Cardiac muscle cell (in vitro differentiated cells and primary cell): ENCODE measurements around the gene EVPLL. TPM values are rescaled to one million over a fixed set of nuclear protein-coding genes. Genes with fewer than 3 reads are reported as not detected.
"Not testable (repeated sequence)": the region's sequence is repeated elsewhere in the genome, so short reads cannot be mapped to it uniquely, and the experiment has no call there.

ENCODE experiments used
- DNase-seq, 2 donors: peaks; one replicate each; pipeline versions ENCODE4 v3.0.0 to v3.0.0-alpha.2; 2010 to 2017; ENCODE audit warnings: low read depth in 1 of 2, low spot score in 1 of 2
- H3K27ac ChIP-seq: fragments of 200-600 bp; sonication (generic); 2 replicates; pipeline ENCODE4 v1.5.1; 2016
- H3K27me3 ChIP-seq: fragments of 200-600 bp; sonication (generic); 2 replicates; pipeline ENCODE4 v1.6.0; 2016; ENCODE audit warnings: control low read depth
- H3K36me3 ChIP-seq: fragments of 200-600 bp; sonication (generic); 2 replicates; pipeline ENCODE4 v1.5.1; 2016; ENCODE audit warnings: control low read depth
- H3K4me1 ChIP-seq: fragments of 200-600 bp; sonication (generic); 2 replicates; pipeline ENCODE4 v1.8.1; 2017; ENCODE audit warnings: low read depth, mild to moderate bottlenecking, mixed run types
- H3K4me3 ChIP-seq: fragments of 200-600 bp; sonication (generic); 2 replicates; pipeline ENCODE4 v1.5.1; 2016; ENCODE audit warnings: mild to moderate bottlenecking
- H3K9me3 ChIP-seq: fragments of 200-600 bp; sonication (generic); 2 replicates; pipeline ENCODE4 v1.5.1; 2017; ENCODE audit warnings: low read depth, mild to moderate bottlenecking, control low read depth
- polyA plus RNA-seq: library from polyadenylated mRNA; unstranded; fragments of >200 nt; fragmentation: Nextera tagmentation; extraction: Ambion mirVana; gene quantifications from 2 replicates; pipeline ENCODE4 v1.2.1, GENCODE V29; 2016
- total RNA-seq: library from RNA; depleted of rRNA; stranded (reverse); fragments of >200 nt; gene quantifications from 2 replicates; pipeline ENCODE4 v1.2.3, GENCODE V29; 2016
- TF ChIP-seq, protein P1 (sequence below): IDR thresholded peaks from 2 replicates; pipeline ENCODE4 v1.5.1; 2012; ENCODE audit warnings: low read depth, mild to moderate bottlenecking, low read length

The EVPLL gene
- total and polyA plus RNA-seq, 2 experiments from 2014 or later, result not detected

DNA sequence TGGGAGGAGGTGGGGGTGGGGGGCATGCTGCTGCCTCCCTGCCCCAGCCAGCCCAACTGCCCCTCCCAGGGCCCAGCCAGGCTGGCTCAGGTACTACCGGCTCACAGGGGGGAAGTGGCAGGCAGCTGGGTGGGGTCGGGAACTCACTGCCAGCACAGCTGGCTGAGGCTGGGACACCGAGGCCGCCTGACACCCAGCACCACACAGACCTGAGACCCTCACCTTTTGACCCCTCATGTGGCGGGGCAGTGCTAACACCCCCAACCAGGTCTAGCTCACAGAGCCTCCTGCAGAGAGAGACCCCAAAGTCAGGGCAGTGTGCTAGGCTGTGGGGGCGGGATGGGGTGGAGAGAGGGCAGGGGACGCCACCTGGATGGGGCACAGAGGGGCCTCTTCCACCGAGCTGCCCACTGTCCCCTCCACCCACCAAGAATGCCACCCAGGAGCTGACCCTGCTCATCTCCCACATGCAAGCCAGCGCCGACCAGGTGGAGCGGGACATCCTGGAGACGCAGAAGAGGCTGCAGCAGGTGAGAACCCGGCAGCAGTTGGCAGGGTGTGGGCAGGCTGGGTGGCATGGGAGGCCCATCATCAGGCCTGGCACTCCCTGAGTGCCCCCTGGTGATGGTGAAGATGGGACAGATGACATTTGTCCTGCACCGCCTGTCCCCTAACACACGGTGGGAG lies 3.0 kb downstream of the EVPLL start:
- H3K27me3 ChIP-seq, result no peaks in the 10 kb centered on the region
- no peaks in the 10 kb centered on the region for H3K36me3 ChIP-seq
- H3K9me3 ChIP-seq, result no peaks in the 10 kb centered on the region
- H3K4me3 ChIP-seq, result no peak overlapping the region
- no peak for DNase-seq
- no peak overlapping the region for H3K27ac ChIP-seq
- TF ChIP-seq, protein P1, sequence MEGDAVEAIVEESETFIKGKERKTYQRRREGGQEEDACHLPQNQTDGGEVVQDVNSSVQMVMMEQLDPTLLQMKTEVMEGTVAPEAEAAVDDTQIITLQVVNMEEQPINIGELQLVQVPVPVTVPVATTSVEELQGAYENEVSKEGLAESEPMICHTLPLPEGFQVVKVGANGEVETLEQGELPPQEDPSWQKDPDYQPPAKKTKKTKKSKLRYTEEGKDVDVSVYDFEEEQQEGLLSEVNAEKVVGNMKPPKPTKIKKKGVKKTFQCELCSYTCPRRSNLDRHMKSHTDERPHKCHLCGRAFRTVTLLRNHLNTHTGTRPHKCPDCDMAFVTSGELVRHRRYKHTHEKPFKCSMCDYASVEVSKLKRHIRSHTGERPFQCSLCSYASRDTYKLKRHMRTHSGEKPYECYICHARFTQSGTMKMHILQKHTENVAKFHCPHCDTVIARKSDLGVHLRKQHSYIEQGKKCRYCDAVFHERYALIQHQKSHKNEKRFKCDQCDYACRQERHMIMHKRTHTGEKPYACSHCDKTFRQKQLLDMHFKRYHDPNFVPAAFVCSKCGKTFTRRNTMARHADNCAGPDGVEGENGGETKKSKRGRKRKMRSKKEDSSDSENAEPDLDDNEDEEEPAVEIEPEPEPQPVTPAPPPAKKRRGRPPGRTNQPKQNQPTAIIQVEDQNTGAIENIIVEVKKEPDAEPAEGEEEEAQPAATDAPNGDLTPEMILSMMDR, result no peak
- no peaks in the 10 kb centered on the region for H3K4me1 ChIP-seq

DNA sequence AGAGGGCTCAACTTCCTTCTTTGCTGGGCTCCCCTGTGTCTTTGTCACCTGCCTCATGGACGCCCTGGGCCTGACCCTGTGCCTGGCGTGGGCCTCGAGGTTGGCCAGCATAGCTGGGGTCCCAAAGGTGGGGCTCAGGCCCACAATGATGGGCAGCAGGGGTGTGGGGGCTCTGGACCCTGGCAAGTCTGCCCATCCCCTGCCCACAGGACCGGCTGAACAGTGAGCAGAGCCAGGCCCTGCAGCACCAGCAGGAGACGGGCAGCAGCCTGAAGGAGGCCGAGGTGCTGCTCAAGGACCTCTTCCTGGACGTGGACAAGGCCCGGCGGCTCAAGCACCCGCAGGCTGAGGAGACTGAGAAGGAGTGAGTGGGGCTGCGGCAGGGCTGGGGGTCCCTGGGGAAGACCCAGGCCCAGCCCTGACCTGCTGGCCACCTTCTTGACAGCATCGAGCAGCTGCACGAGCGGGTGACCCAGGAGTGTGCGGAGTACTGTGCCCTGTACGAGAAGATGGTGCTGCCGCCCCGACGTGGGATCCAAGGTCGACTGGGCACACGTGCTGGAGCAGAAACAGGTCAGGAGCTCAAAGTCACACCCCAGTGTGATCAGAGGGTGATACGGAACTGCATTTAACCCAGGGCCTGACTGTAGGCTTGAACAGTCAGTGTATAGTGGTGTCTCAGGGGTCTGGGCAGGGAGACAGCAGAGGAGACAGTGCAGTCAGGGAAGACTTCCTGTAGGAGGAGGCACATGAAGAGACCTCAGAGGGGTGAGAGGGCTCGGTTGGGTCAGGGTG lies 3.8 kb downstream of the EVPLL start:
- no peaks in the 10 kb centered on the region for H3K4me1 ChIP-seq
- no peak for DNase-seq
- no peaks in the 10 kb centered on the region for H3K9me3 ChIP-seq
- no peak overlapping the region for H3K4me3 ChIP-seq
- no peak overlapping the region for H3K27ac ChIP-seq
- no peaks in the 10 kb centered on the region for H3K27me3 ChIP-seq
- H3K36me3 ChIP-seq, result no peaks in the 10 kb centered on the region
- TF ChIP-seq, protein P1, result no peak

DNA sequence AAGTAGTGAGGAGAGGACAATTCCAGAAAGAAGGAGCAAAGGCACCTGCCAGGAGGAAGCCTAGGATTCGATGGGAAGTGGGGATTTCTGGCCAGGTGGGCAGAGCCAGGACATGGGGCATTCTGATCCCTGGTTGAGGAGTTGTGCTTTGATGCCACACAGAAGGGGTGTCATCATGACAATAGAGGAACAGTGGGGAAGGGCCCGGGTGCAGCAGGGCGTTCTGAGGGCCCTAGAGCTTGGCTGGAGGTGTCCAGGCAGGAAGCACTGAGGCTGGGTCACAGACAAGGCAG lies 4.3 kb downstream of the EVPLL start:
- Histone ChIP-seq H3K36me3 (no peaks in the 10 kb centered on the region), H3K4me3 (no peak overlapping the region), H3K27ac (no peak overlapping the region), H3K9me3 (no peaks in the 10 kb centered on the region), H3K4me1 (no peaks in the 10 kb centered on the region), H3K27me3 (no peaks in the 10 kb centered on the region)
- DNase-seq, result no peak
- TF ChIP-seq, protein P1, result no peak

DNA sequence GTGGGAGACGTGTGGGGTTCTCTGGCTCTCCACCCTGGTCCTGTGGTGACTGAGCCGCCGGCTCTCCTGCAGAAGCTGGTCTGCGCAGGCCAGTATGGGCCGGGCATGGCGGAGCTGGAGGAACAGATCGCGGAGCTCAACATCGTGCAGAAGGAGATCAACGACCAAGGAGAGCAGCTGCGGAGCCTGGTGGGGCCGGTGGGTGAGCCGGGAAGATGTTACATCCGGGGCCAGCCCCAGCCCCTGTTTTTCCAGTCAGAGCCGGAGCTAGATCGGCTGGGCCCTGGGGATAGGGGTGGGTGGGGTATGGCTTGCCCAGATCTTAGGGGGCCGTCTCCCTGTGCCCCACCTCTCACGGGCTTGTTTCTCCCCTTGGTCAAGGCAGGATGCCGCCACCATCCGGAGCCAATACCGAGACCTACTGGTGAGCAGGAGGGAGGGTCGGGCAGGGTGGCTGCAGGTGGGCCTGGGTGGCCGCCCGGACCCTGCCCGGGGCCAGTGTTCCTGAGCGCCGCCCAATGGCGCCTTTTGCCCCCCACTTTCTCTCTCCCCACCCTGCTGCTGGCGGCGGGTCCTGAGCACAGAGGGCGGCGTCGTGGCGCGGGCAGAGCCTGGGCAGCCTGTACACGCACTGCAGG lies 5.0 kb downstream of the EVPLL start:
- Histone ChIP-seq H3K4me3 (no peak overlapping the region), H3K27me3 (no peaks in the 10 kb centered on the region), H3K4me1 (no peaks in the 10 kb centered on the region), H3K9me3 (no peaks in the 10 kb centered on the region), H3K27ac (no peak overlapping the region), H3K36me3 (no peaks in the 10 kb centered on the region)
- TF ChIP-seq, protein P1, result no peak
- DNase-seq, result no peak

DNA sequence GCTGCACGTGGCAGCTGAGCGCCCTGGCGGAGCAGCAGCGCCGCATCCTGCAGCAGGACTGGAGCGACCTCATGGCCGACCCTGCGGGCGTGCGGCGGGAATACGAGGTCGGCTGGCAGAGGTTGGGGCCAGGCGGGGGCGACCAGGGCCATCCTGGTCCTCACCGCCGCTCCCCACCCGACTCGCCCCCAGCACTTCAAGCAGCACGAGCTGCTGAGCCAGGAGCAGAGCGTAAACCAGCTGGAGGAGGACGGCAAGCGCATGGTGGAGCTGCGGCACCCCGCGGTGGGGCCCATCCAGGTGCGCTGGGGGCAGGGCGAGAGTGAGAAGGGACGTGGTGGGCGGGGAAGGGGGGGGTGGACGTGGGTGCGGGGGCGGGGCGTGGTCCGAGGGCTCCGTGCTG lies 5.5 kb downstream of the EVPLL start:
- not testable (repeated sequence) for H3K27me3 ChIP-seq, H3K36me3 ChIP-seq, H3K9me3 ChIP-seq, H3K27ac ChIP-seq, H3K4me3 ChIP-seq, H3K4me1 ChIP-seq
- peak in 1 of 2 donors; percentile 10 for DNase-seq

DNA sequence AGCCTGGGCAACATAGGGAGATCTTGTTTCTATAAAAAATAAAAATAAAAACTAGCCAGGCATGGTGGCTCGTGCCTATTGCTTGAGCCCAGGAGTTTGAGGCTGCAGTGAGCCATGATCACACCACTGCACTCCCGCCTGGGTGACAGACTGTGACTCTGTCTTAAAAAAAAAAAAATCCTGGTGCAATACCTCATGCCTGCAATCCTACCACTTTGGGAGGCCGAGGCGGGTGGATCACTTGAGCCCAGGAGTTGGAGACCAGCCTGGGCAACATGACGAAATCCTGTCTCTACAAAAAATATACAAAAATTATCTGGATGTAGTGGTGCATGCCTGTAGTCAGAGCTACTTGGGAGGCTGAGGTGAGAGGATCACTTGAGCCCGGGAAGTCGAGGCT lies 6.7 kb downstream of the EVPLL start:
- not testable (repeated sequence) for H3K36me3 ChIP-seq, DNase-seq, H3K27me3 ChIP-seq, H3K9me3 ChIP-seq, H3K4me3 ChIP-seq, H3K4me1 ChIP-seq, H3K27ac ChIP-seq

DNA sequence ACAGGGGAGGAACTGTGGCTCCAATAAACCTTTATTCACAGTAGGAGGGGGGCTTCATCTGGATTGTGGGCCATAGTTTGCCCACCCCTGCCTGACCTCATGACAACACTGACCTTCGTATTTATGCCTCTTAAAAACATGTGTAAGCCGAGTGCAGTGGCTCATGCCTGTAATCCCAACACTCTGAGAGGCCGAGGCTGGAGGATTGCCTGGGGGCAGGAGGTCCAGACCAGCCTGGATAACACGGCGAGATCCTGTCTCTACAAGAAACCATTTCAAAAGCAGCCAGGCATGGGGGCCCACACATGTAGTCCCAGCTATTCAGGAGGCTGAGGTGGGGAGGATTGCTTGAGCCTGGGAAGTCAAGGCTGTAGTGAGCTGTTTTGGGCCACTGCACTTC lies 10.0 kb downstream of the EVPLL start:
- H3K9me3 ChIP-seq, H3K27me3 ChIP-seq, DNase-seq, H3K27ac ChIP-seq, H3K36me3 ChIP-seq, H3K4me3 ChIP-seq, H3K4me1 ChIP-seq: not testable (repeated sequence)

DNA sequence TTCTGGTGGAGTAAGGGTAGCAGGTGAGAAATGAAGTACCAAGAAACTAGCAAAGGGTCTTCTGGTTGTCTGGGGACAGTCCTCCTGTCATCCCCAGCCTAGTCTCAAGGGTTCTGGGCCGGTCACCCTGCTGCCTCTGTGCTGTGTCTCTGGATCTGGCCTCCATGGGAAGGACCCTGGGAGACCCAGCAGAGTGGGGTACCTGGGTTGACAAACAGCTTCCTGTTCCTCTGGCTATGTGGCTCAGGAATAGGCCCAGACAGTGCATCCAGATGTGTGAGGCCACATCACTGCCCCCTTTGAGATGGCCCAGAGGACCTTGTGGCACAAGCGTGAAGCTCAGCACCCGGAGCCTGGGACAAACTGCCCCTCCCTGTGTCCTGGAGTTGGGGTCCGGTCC lies 10.7 kb downstream of the EVPLL start:
- H3K27me3 ChIP-seq, H3K4me1 ChIP-seq, H3K4me3 ChIP-seq, H3K27ac ChIP-seq, DNase-seq, H3K36me3 ChIP-seq, H3K9me3 ChIP-seq: not testable (repeated sequence)

DNA sequence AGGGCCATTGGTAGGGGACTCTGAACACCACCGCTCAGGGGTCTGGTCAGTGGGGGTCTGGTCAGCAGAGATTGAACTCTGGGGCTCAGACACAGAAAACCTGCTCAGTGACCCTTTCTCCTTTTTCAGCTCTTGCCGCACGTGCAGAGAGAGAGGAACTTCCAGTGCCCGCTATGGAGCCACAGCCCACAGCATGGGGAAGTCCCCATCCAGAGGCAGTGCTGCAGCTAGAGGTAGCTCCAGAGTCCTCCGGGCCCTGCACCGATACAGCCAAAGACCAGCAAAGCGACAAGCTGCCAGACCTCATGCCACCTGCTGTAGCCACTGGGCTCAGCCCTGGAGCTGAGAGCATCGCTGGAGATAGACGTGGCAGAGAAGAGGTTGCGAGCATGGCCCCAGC lies 11.2 kb downstream of the EVPLL start:
- DNase-seq, H3K4me3 ChIP-seq, H3K36me3 ChIP-seq, H3K9me3 ChIP-seq, H3K4me1 ChIP-seq, H3K27ac ChIP-seq, H3K27me3 ChIP-seq: not testable (repeated sequence)
